ENCODE results near the gene SOCS1. TPM values are rescaled to one million over a fixed set of nuclear protein-coding genes. Genes with fewer than 3 reads are reported as not detected.
"Not testable (repeated sequence)": the region's sequence is repeated elsewhere in the genome, so short reads cannot be mapped to it uniquely, and the experiment has no call there.

Gene SOCS1
- total and polyA plus RNA-seq, 3 donors from 2014 or later: 3.6 to 16.8 (median 10.7) TPM

- Histone ChIP-seq H3K27me3 (no peaks in the 10 kb centered on the region), H3K4me3 (no peak overlapping the region), H3K36me3 (ENCODE audit: low read depth, missing control alignments) (no peaks in the 10 kb centered on the region), H3K4me1 (no peaks in the 10 kb centered on the region), H3K27ac (no peak overlapping the region), H3K9me3 (no peaks in the 10 kb centered on the region)
- 65 to 70% methylated on average over 10 of the region's 10 CpGs for WGBS, 2 donors
- DNase-seq: no peak
- intact Hi-C loops (cut with DNase I; ENCODE audit: low total_unique reads): no loop called here
- no peak for TF ChIP-seq CTCF (IDR thresholded peaks at IDR 0.05)
- no peak for TF ChIP-seq POLR2A (IDR thresholded peaks at IDR 0.05)
These were observed 35.2 kb upstream of the SOCS1 start for GRCh38 chr16:11291091-11291703.

- no peak overlapping the region for H3K27ac ChIP-seq
- DNase-seq: no peak
- H3K4me1 ChIP-seq: no peaks in the 10 kb centered on the region
- intact Hi-C loops (cut with DNase I; ENCODE audit: low total_unique reads): no loop called here
- no peaks in the 10 kb centered on the region for H3K36me3 ChIP-seq (ENCODE audit: low read depth, missing control alignments)
- H3K27me3 ChIP-seq: no peaks in the 10 kb centered on the region
- no peaks in the 10 kb centered on the region for H3K9me3 ChIP-seq
- WGBS, 2 donors: 90 to 96% methylated on average over 8 of the region's 8 CpGs
- TF ChIP-seq CTCF (IDR thresholded peaks at IDR 0.05) (no peak), POLR2A (IDR thresholded peaks at IDR 0.05) (no peak)
- H3K4me3 ChIP-seq: no peak overlapping the region
These were observed 34.3 kb upstream of the SOCS1 start for GRCh38 chr16:11290102-11290893.

- intact Hi-C loops (cut with DNase I; ENCODE audit: low total_unique reads); H3K4me3 ChIP-seq; DNase-seq; H3K27ac ChIP-seq; H3K27me3 ChIP-seq; H3K36me3 ChIP-seq (ENCODE audit: low read depth, missing control alignments); H3K4me1 ChIP-seq; H3K9me3 ChIP-seq: not testable (repeated sequence)
- 93 to 94% methylated on average over 4 of the region's 4 CpGs for WGBS, 2 donors
These were observed 33.7 kb upstream of the SOCS1 start for GRCh38 chr16:11289696-11290095.

GRCh38 chr16:11289202-11289601 is 33.2 kb upstream of the SOCS1 start:
- DNase-seq: no peak
- H3K4me1 ChIP-seq: no peaks in the 10 kb centered on the region
- H3K36me3 ChIP-seq (ENCODE audit: low read depth, missing control alignments): no peaks in the 10 kb centered on the region
- no peak for TF ChIP-seq POLR2A (IDR thresholded peaks at IDR 0.05)
- H3K27me3 ChIP-seq: no peaks in the 10 kb centered on the region
- WGBS, 2 donors: 95 to 100% methylated on average over 2 of the region's 2 CpGs
- H3K27ac ChIP-seq: no peak overlapping the region
- H3K4me3 ChIP-seq: no peak overlapping the region
- intact Hi-C loops (cut with DNase I; ENCODE audit: low total_unique reads): no loop called here
- H3K9me3 ChIP-seq: no peaks in the 10 kb centered on the region

GRCh38 chr16:11285842-11286241 is 29.8 kb upstream of the SOCS1 start:
- TF ChIP-seq POLR2A (IDR thresholded peaks at IDR 0.05): no peak
- no peak for TF ChIP-seq CTCF (IDR thresholded peaks at IDR 0.05)
- DNase-seq: no peak
- no peak overlapping the region for H3K27ac ChIP-seq
- no peaks in the 10 kb centered on the region for H3K36me3 ChIP-seq (ENCODE audit: low read depth, missing control alignments)
- H3K4me3 ChIP-seq: no peak overlapping the region
- intact Hi-C loops (cut with DNase I; ENCODE audit: low total_unique reads): no loop called here
- 84 to 98% methylated on average over 2 of the region's 2 CpGs for WGBS, 2 donors
- H3K27me3 ChIP-seq: no peaks in the 10 kb centered on the region
- no peaks in the 10 kb centered on the region for H3K9me3 ChIP-seq
- no peaks in the 10 kb centered on the region for H3K4me1 ChIP-seq
